Measurements from ENCODE around the gene TEX38. TPM values are rescaled to one million over a fixed set of nuclear protein-coding genes. Genes with fewer than 3 reads are reported as not detected.

The TEX38 gene
- not detected in 2 replicates for total RNA-seq

- H3K4me1 Mint-ChIP-seq, result peaks cover 26% of the 10 kb centered on the region
- POLR2A ChIA-PET, result no interaction called here
- H3K27ac Mint-ChIP-seq, result no peak within 1 kb of the TSS
- TF ChIP-seq CTCF (IDR thresholded peaks at IDR 0.05), result no peak
- DNase-seq, result no peak
- H3K4me3 Mint-ChIP-seq, result no peak within 1 kb of the TSS
- intact Hi-C loops (cut with micrococcal nuclease), result no loop called here
- H3K9me3 Mint-ChIP-seq, result no peaks in the 10 kb centered on the region
- H3K36me3 Mint-ChIP-seq (ENCODE audit: low read depth), result peaks cover 34% of the 10 kb centered on the region
- ATAC-seq (ENCODE audit: low read depth), result no peak
- CTCF ChIA-PET, result no interaction called here
- H3K27me3 Mint-ChIP-seq, result no peaks in the 10 kb centered on the region
Observed at GRCh38 chr1:46671554-46671953, at the start of gene TEX38. Gene TEX38 (plus strand): TSS chr1:46671854. CDS start chr1:46671935, 81 bp downstream.

GRCh38 chr1:46621930-46622329 is 49.7 kb upstream of the TEX38 start:
- no peaks in the 10 kb centered on the region for H3K9me3 Mint-ChIP-seq
- H3K4me1 Mint-ChIP-seq, result peaks cover 24% of the 10 kb centered on the region
- no peak for TF ChIP-seq CTCF (IDR thresholded peaks at IDR 0.05)
- H3K36me3 Mint-ChIP-seq (ENCODE audit: low read depth), result peaks cover 2% of the 10 kb centered on the region
- no peak for DNase-seq
- H3K27me3 Mint-ChIP-seq, result no peaks in the 10 kb centered on the region
- ChIA-PET CTCF (no interaction called here), POLR2A (interaction anchor here (0.7 kb wide), 1 partner anchor 103 kb away, joined by 3 read pairs; no protein-coding TSS in a partner anchor)
- no peak for ATAC-seq (ENCODE audit: low read depth)
- H3K27ac Mint-ChIP-seq, result no peak overlapping the region
- intact Hi-C loops (cut with micrococcal nuclease), result no loop called here
- H3K4me3 Mint-ChIP-seq, result no peak overlapping the region

GRCh38 chr1:46622344-46622743 is 49.3 kb upstream of the TEX38 start:
- Mint-ChIP-seq H3K4me3 (no peak overlapping the region), H3K27ac (no peak overlapping the region), H3K4me1 (peaks cover 20% of the 10 kb centered on the region), H3K36me3 (ENCODE audit: low read depth) (no peaks in the 10 kb centered on the region), H3K27me3 (no peaks in the 10 kb centered on the region), H3K9me3 (no peaks in the 10 kb centered on the region)
- DNase-seq, result no peak
- no peak for ATAC-seq (ENCODE audit: low read depth)
- TF ChIP-seq CTCF (IDR thresholded peaks at IDR 0.05), result no peak
- intact Hi-C loops (cut with micrococcal nuclease), result no loop called here
- ChIA-PET CTCF (no interaction called here), POLR2A (interaction anchor here (0.7 to 1.4 kb wide), 2 partner anchors 18 to 103 kb away, joined by 3 to 4 read pairs; partner anchors contain the start of gene MKNK1)

GRCh38 chr1:46623743-46624644 is 47.7 kb upstream of the TEX38 start:
- H3K9me3 Mint-ChIP-seq, result no peaks in the 10 kb centered on the region
- TF ChIP-seq CTCF (IDR thresholded peaks at IDR 0.05), result no peak
- ATAC-seq (ENCODE audit: low read depth), result no peak
- DNase-seq, result no peak
- H3K36me3 Mint-ChIP-seq (ENCODE audit: low read depth), result no peaks in the 10 kb centered on the region
- ChIA-PET POLR2A (no interaction called here), CTCF (no interaction called here)
- H3K4me3 Mint-ChIP-seq, result no peak overlapping the region
- intact Hi-C loops (cut with micrococcal nuclease), result no loop called here
- H3K4me1 Mint-ChIP-seq, result peaks cover 6% of the 10 kb centered on the region
- H3K27ac Mint-ChIP-seq, result no peak overlapping the region
- H3K27me3 Mint-ChIP-seq, result no peaks in the 10 kb centered on the region

- no peaks in the 10 kb centered on the region for H3K27me3 Mint-ChIP-seq
- H3K9me3 Mint-ChIP-seq, result no peaks in the 10 kb centered on the region
- no peak overlapping the region for H3K27ac Mint-ChIP-seq
- H3K4me3 Mint-ChIP-seq, result no peak overlapping the region
- ChIA-PET POLR2A (no interaction called here), CTCF (no interaction called here)
- no peak for TF ChIP-seq CTCF (IDR thresholded peaks at IDR 0.05)
- peaks cover 34% of the 10 kb centered on the region for H3K36me3 Mint-ChIP-seq (ENCODE audit: low read depth)
- ATAC-seq (ENCODE audit: low read depth), result no peak
- intact Hi-C loops (cut with micrococcal nuclease), result no loop called here
- H3K4me1 Mint-ChIP-seq, result no peaks in the 10 kb centered on the region
- no peak for DNase-seq
Observed at GRCh38 chr1:46630719-46631118, 40.9 kb upstream of the TEX38 start.

Data from activated B cell treated with CpG ODN at 0.5 μM for 24 hours (primary cell).